GM12865 (cell line): ENCODE measurements around the gene ELK3.

ENCODE experiments used
- DNase-seq: peaks from one replicate; pipeline ENCODE4 v3.0.0; 2010; ENCODE audit warnings: low read depth
- H3K4me3 ChIP-seq: 2 replicates; pipeline ENCODE4 v1.5.1; 2011; ENCODE audit warnings: mild to moderate bottlenecking, low read depth, low read length, control low read depth
- CTCF ChIP-seq: IDR thresholded peaks from 2 replicates; pipeline ENCODE4 v1.5.1; 2011; ENCODE audit warnings: low read length, control low read depth, low read depth, inconsistent platforms; ENCODE audit not compliant: insufficient read depth; ENCODE audit errors: missing control alignments

The ELK3 gene

GRCh38 chr12:96210376-96211055 lies 16.3 kb downstream of the ELK3 start:
- no peak overlapping the region for H3K4me3 ChIP-seq
- peak; percentile 48 for DNase-seq
- TF ChIP-seq CTCF: no peak

GRCh38 chr12:96211988-96212387 lies 17.8 kb downstream of the ELK3 start:
- no peak overlapping the region for H3K4me3 ChIP-seq
- DNase-seq: peak; percentile 27
- no peak for TF ChIP-seq CTCF

GRCh38 chr12:96212456-96213375 lies 18.5 kb downstream of the ELK3 start:
- no peak overlapping the region for H3K4me3 ChIP-seq
- DNase-seq: no peak
- no peak for TF ChIP-seq CTCF

GRCh38 chr12:96213869-96214268 lies 19.7 kb downstream of the ELK3 start:
- H3K4me3 ChIP-seq: no peak overlapping the region
- no peak for DNase-seq
- TF ChIP-seq CTCF: no peak

- no peak for DNase-seq
- no peak for TF ChIP-seq CTCF
- H3K4me3 ChIP-seq: no peak overlapping the region
Observed at GRCh38 chr12:96215919-96216273, 21.7 kb downstream of the ELK3 start.

GRCh38 chr12:96218989-96219678 lies 25.0 kb downstream of the ELK3 start:
- no peak for TF ChIP-seq CTCF
- no peak overlapping the region for H3K4me3 ChIP-seq
- DNase-seq: no peak
